ENCODE data around the gene TUBA1A. TPM values are rescaled to one million over a fixed set of nuclear protein-coding genes. Genes with fewer than 3 reads are reported as not detected.
"Not testable (repeated sequence)": the region's sequence is repeated elsewhere in the genome, so short reads cannot be mapped to it uniquely, and the experiment has no call there.

Gene TUBA1A
- total RNA-seq, 1 donor = 961 TPM

DNA sequence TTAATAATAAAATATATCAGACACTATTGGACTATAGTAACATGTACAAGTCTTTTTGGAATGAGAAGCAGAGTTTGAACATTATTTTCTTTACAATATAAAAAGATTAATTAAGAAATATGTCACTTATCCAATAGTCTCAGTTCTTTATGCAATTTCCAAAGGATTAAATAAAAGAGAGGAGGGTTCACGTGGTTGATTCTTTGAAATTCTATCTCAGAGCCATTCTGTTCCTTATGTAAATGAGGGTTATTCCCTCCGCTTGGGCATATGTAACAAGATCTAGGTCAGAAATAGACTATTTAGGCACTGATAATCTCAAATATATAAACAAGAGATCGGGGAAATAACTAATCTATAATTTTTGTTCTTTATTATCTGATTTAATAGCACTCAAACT, 2.1 kb upstream of the TUBA1A start:
- no peak for TF ChIP-seq CTCF (IDR thresholded peaks at IDR 0.05; ENCODE audit: insufficient read depth, low read length)
- DNase-seq (ENCODE audit: low read depth) = no peak
- H3K4me3 ChIP-seq (ENCODE audit: low read depth, low read length) = no peak overlapping the region

DNA sequence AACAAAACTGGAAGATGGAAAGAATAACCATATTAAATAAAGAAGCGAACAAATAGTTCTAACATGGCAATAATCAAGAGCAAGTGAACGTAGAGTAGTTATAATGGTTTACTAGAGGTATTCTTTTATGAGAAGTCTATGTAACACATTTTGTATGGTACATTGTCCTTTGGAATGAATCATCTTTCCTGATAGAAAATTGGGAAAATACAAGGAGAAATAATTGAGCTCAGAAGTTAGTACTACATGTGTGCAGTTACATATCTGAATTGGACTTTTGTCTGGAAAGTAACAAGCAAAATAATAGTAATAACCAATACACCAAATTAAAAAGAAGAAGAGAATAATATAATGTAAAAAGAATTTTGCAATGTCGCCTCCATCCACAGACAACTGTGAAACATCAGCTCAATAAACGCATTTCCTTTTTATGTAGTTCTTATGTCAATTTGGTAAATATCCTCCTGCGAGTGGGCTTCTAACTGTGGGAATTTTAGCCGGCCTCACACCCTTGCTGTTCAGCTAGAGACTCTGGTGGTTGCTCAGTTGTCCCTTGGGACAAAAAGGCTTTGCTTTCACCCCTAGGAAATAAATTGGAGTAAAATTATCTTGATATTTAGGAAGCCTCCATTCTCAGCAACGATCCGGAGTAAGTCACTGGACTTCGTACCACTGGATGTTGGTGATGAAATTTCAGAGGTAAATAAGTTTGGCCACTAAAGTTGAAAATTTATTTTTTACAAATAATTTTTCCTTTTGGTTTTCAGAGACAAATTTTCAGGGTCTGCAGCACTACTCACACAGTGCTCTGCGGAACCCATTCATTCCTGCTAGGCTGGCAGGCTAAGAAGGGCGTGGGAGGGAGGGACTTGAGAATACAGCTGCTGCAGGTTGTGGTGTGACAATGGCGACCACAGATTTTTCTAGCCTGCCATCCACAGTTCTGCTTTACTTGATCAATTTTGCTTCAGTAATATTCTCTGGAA, 1.1 kb upstream of the TUBA1A start:
- DNase-seq (ENCODE audit: low read depth) = no peak
- no peak for TF ChIP-seq CTCF (IDR thresholded peaks at IDR 0.05; ENCODE audit: insufficient read depth, low read length)
- H3K4me3 ChIP-seq (ENCODE audit: low read depth, low read length) = peak overlapping the region; percentile 92

- no peak for TF ChIP-seq CTCF (IDR thresholded peaks at IDR 0.05; ENCODE audit: insufficient read depth, low read length)
- peak overlapping the region; percentile 92 for H3K4me3 ChIP-seq (ENCODE audit: low read depth, low read length)
- DNase-seq (ENCODE audit: low read depth) = peak; percentile 78
These were observed 522 bp downstream of the TUBA1A start for GRCh38 chr12:49188201-49188915.

- H3K4me3 ChIP-seq (ENCODE audit: low read depth, low read length) = peak overlapping the region; percentile 92
- no peak for TF ChIP-seq CTCF (IDR thresholded peaks at IDR 0.05; ENCODE audit: insufficient read depth, low read length)
- peak; percentile 73 for DNase-seq (ENCODE audit: low read depth)
These were observed 1.7 kb downstream of the TUBA1A start for GRCh38 chr12:49187184-49187583.

GRCh38 chr12:49186307-49186706, 2.6 kb downstream of the TUBA1A start:
- DNase-seq (ENCODE audit: low read depth) = not testable (repeated sequence)
- peak overlapping the region; percentile 92 for H3K4me3 ChIP-seq (ENCODE audit: low read depth, low read length)

- not testable (repeated sequence) for H3K4me3 ChIP-seq (ENCODE audit: low read depth, low read length); DNase-seq (ENCODE audit: low read depth)
These were observed 4.2 kb downstream of the TUBA1A start for GRCh38 chr12:49184697-49185096.

DNA sequence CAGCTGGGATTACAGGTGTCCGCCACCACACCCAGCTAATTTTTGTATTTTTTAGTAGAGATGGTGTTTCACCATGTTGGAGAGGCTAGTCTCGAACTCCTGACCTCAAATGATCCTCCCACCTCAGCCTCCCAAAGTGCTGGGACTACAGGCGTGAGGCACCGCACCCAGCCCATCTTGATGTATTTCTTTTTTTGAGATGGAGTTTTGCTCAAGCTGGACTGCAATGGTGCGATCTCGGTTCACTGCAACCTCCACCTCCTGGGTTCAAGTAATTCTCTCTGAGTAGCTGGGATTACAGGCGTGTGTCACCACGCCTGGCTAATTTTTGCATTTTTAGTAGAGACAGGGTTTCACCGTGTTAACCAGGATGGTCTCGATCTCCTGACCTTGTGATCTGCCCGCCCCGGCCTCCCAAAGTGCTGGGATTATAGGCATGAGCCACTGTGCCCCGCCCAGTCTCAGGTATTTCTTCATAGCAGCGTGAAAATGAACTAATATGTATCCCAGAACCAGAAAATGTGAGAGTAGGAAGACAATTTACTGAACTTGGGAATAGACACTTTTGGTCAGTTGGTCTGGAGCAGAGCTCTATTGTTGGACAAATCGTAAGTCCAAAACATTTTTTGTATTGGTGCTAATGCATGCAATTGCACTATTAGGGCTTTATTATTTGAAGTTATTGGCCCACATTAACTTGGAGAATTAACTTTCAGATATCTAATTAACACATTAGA, 5.5 kb downstream of the TUBA1A start:
- H3K4me3 ChIP-seq (ENCODE audit: low read depth, low read length); DNase-seq (ENCODE audit: low read depth): not testable (repeated sequence)

DNA sequence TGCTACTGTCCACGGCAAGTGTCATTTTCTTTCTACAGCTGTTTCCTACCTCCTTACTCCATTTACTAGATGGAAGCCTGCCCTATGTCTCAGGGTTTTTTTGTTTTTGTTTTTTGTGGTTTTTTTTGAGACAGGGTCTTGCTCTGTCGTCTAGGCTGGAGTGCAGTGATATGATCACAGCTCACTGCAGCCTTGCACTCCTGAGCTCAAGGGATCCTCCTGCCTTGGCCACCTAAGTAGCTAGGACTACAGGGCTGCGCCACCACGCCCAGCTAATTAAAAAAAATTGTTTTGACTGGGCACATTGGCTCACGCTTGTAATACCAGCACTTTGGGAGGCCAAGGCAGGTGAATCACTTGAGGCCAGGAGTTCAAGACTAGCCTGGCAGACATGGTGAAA, 14.7 kb downstream of the TUBA1A start:
- no peak for DNase-seq (ENCODE audit: low read depth)
- no peak for TF ChIP-seq CTCF (IDR thresholded peaks at IDR 0.05; ENCODE audit: insufficient read depth, low read length)
- no peak overlapping the region for H3K4me3 ChIP-seq (ENCODE audit: low read depth, low read length)

All from fibroblast of the aortic adventitia (primary cell).